MM.1S (cell line): ENCODE measurements around the gene CFAP54.

Source experiments
- DNase-seq: peaks from one replicate; pipeline ENCODE4 v3.0.0-alpha.2; 2015
- H2AFZ ChIP-seq: fragments of 300-600 bp; sonication (generic); 2 replicates; pipeline ENCODE4 v1.6.0; 2016; ENCODE audit warnings: antibody characterized with exemption, low read length
- H3F3A ChIP-seq: fragments of 300-600 bp; sonication (generic); 2 replicates; pipeline ENCODE4 v1.6.1; 2016; ENCODE audit warnings: mild to moderate bottlenecking, antibody characterized with exemption, low read length, moderate library complexity, mixed read lengths; ENCODE audit not compliant: insufficient read depth
- H3K27ac ChIP-seq: fragments of 300-600 bp; sonication (generic); 2 replicates; pipeline ENCODE4 v1.5.1; 2016; ENCODE audit warnings: mild to moderate bottlenecking, low read length
- H3K27me3 ChIP-seq: fragments of 300-600 bp; sonication (generic); replicated peaks from 2 replicates; pipeline ENCODE4 v1.6.0; 2016; ENCODE audit warnings: low read length; ENCODE audit not compliant: insufficient read depth
- H3K36me3 ChIP-seq: fragments of 300-600 bp; sonication (generic); replicated peaks from 2 replicates; pipeline ENCODE4 v1.6.1; 2016; ENCODE audit warnings: mild to moderate bottlenecking, low read length, mixed read lengths; ENCODE audit not compliant: insufficient read depth
- H3K4me1 ChIP-seq: fragments of 300-600 bp; sonication (generic); 2 replicates; pipeline ENCODE4 v1.6.1; 2016; ENCODE audit warnings: low read length, mixed read lengths
- H3K4me2 ChIP-seq: fragments of 300-600 bp; sonication (generic); 2 replicates; pipeline ENCODE4 v1.6.0; 2016; ENCODE audit warnings: low read depth, low read length
- H3K4me3 ChIP-seq: fragments of 300-600 bp; sonication (generic); 2 replicates; pipeline ENCODE4 v1.5.1; 2016; ENCODE audit warnings: low read length, mixed read lengths
- H3K79me2 ChIP-seq: fragments of 300-600 bp; sonication (generic); 2 replicates; pipeline ENCODE4 v1.6.1; 2016; ENCODE audit warnings: mixed run types, low read length, mixed read lengths
- H3K9ac ChIP-seq: fragments of 300-600 bp; sonication (generic); 2 replicates; pipeline ENCODE4 v1.6.1; 2016; ENCODE audit warnings: low read length, mixed read lengths
- H3K9me2 ChIP-seq: fragments of 300-600 bp; sonication (generic); replicated peaks from 2 replicates; pipeline ENCODE4 v1.6.1; 2016; ENCODE audit warnings: mild to moderate bottlenecking, low read length, mixed read lengths; ENCODE audit not compliant: insufficient read depth
- H3K9me3 ChIP-seq: fragments of 300-600 bp; sonication (generic); replicated peaks from 2 replicates; pipeline ENCODE4 v1.6.1; 2016; ENCODE audit warnings: mild to moderate bottlenecking, low read length, mixed read lengths; ENCODE audit not compliant: insufficient read depth
- H4K20me1 ChIP-seq: fragments of 300-600 bp; sonication (generic); 2 replicates; pipeline ENCODE4 v1.6.1; 2016; ENCODE audit warnings: mild to moderate bottlenecking, low read length, moderate library complexity, mixed read lengths; ENCODE audit not compliant: insufficient read depth
- CTCF ChIP-seq: fragments of 300-600 bp; sonication (generic); IDR thresholded peaks from 2 replicates; pipeline ENCODE4 v1.5.1; 2016; ENCODE audit warnings: antibody characterized with exemption, low read length, mixed read lengths
- EZH2 ChIP-seq: fragments of 300-600 bp; sonication (generic); optimal IDR thresholded peaks from 2 replicates; pipeline ENCODE3; 2017; ENCODE audit warnings: low read depth, mild to moderate bottlenecking, antibody characterized with exemption, low read length, mixed read lengths
- EZH2phosphoT487 ChIP-seq: fragments of 300-600 bp; sonication (generic); IDR thresholded peaks from 2 replicates; pipeline ENCODE4 v1.6.1; 2018; ENCODE audit warnings: antibody characterized with exemption, low read length

CFAP54 gene

GRCh38 chr12:96462571-96463280, 26.7 kb upstream of the CFAP54 start:
- H3K27me3 ChIP-seq: no peaks in the 10 kb centered on the region
- H3K4me1 ChIP-seq: no peaks in the 10 kb centered on the region
- no peak overlapping the region for H3K9ac ChIP-seq
- H3K4me3 ChIP-seq: no peak overlapping the region
- no peak overlapping the region for H2AFZ ChIP-seq
- no peaks in the 10 kb centered on the region for H3K9me3 ChIP-seq
- H3F3A ChIP-seq: no peaks in the 10 kb centered on the region
- TF ChIP-seq CTCF (no peak), EZH2phosphoT487 (no peak), EZH2 (no peak)
- no peak overlapping the region for H3K27ac ChIP-seq
- H3K36me3 ChIP-seq: no peaks in the 10 kb centered on the region
- no peaks in the 10 kb centered on the region for H3K79me2 ChIP-seq
- H3K4me2 ChIP-seq: no peak overlapping the region
- H3K9me2 ChIP-seq: no peaks in the 10 kb centered on the region
- DNase-seq: no peak
- no peaks in the 10 kb centered on the region for H4K20me1 ChIP-seq

- no peaks in the 10 kb centered on the region for H3K9me2 ChIP-seq
- TF ChIP-seq CTCF (no peak), EZH2 (no peak), EZH2phosphoT487 (no peak)
- no peak overlapping the region for H3K27ac ChIP-seq
- H3K4me2 ChIP-seq: no peak overlapping the region
- H3K4me3 ChIP-seq: no peak overlapping the region
- no peak overlapping the region for H2AFZ ChIP-seq
- no peak for DNase-seq
- H3K36me3 ChIP-seq: no peaks in the 10 kb centered on the region
- H3K4me1 ChIP-seq: no peaks in the 10 kb centered on the region
- no peaks in the 10 kb centered on the region for H3K27me3 ChIP-seq
- no peak overlapping the region for H3K9ac ChIP-seq
- H3F3A ChIP-seq: no peaks in the 10 kb centered on the region
- H3K9me3 ChIP-seq: no peaks in the 10 kb centered on the region
- H3K79me2 ChIP-seq: no peaks in the 10 kb centered on the region
- H4K20me1 ChIP-seq: no peaks in the 10 kb centered on the region
Measured at GRCh38 chr12:96465896-96466295, 23.5 kb upstream of the CFAP54 start.

GRCh38 chr12:96466939-96467751, 22.2 kb upstream of the CFAP54 start:
- H4K20me1 ChIP-seq: no peaks in the 10 kb centered on the region
- no peak overlapping the region for H3K4me3 ChIP-seq
- H3K4me2 ChIP-seq: no peak overlapping the region
- H3K9me3 ChIP-seq: no peaks in the 10 kb centered on the region
- no peaks in the 10 kb centered on the region for H3K36me3 ChIP-seq
- no peak overlapping the region for H2AFZ ChIP-seq
- no peaks in the 10 kb centered on the region for H3K27me3 ChIP-seq
- TF ChIP-seq EZH2phosphoT487 (no peak), EZH2 (no peak), CTCF (no peak)
- no peaks in the 10 kb centered on the region for H3K9me2 ChIP-seq
- no peaks in the 10 kb centered on the region for H3F3A ChIP-seq
- DNase-seq: no peak
- H3K4me1 ChIP-seq: no peaks in the 10 kb centered on the region
- no peaks in the 10 kb centered on the region for H3K79me2 ChIP-seq
- no peak overlapping the region for H3K9ac ChIP-seq
- H3K27ac ChIP-seq: no peak overlapping the region
